WTC11 (cell line): ENCODE measurements around the gene ZNF280D. TPM values are rescaled to one million over a fixed set of nuclear protein-coding genes. Genes with fewer than 3 reads are reported as not detected.

Source experiments
- ATAC-seq: fragments of 200-7000 bp; cut with Tn5 transposase; 2 replicates; pipeline ENCODE4 v1.10.0; 2021; ENCODE audit warnings: mild to moderate bottlenecking, moderate library complexity
- CTCF ChIA-PET: fragments of 300-600 bp; sonication (Branson Sonifier 250); formaldehyde crosslinking; loops from one replicate; lab custom pipeline; 2021; ENCODE audit warnings: antibody characterized with exemption; lab: Charles Lee
- POLR2A ChIA-PET: fragments of 350-600 bp; sonication (Branson Sonifier 250); formaldehyde crosslinking; loops from one replicate; lab custom pipeline; 2021; ENCODE audit warnings: antibody characterized with exemption; lab: Charles Lee
- DNase-seq: peaks from one replicate; pipeline ENCODE4 v3.0.0; 2021; ENCODE audit warnings: low spot score
- H3K27ac Mint-ChIP-seq: 2 replicates; pipeline ENCODE4 v1.8.0; 2021; ENCODE audit warnings: mixed read lengths
- H3K27me3 Mint-ChIP-seq: 2 replicates; pipeline ENCODE4 v1.8.0; 2021; ENCODE audit warnings: low read depth, mild to moderate bottlenecking, moderate library complexity, mixed read lengths
- H3K36me3 Mint-ChIP-seq: 2 replicates; pipeline ENCODE4 v1.8.0; 2021; ENCODE audit warnings: mixed read lengths
- H3K4me1 Mint-ChIP-seq: 2 replicates; pipeline ENCODE4 v1.8.0; 2022; ENCODE audit warnings: mixed read lengths
- H3K4me3 Mint-ChIP-seq: 2 replicates; pipeline ENCODE4 v1.8.0; 2021; ENCODE audit warnings: mild to moderate bottlenecking, moderate library complexity, mixed read lengths
- H3K9me3 Mint-ChIP-seq: 2 replicates; pipeline ENCODE4 v1.8.0; 2021; ENCODE audit warnings: mixed read lengths
- CBFB ChIP-seq: sonication (generic); formaldehyde crosslinking; IDR thresholded peaks from 2 replicates; pipeline ENCODE4 v1.8.1; 2022; ENCODE audit warnings: mild to moderate bottlenecking, low read depth, missing genetic modification reagents
- CREB1 ChIP-seq: sonication (generic); formaldehyde crosslinking; IDR thresholded peaks from 2 replicates; pipeline ENCODE4 v1.8.0; 2023; ENCODE audit warnings: mild to moderate bottlenecking, missing genetic modification reagents
- CREM ChIP-seq: sonication (generic); formaldehyde crosslinking; IDR thresholded peaks from 2 replicates; pipeline ENCODE4 v1.8.1; 2022; ENCODE audit warnings: mild to moderate bottlenecking, missing genetic modification reagents, moderate library complexity
- ELF4 ChIP-seq: sonication (generic); formaldehyde crosslinking; IDR thresholded peaks from 2 replicates; pipeline ENCODE4 v1.8.1; 2022; ENCODE audit warnings: low read depth, mild to moderate bottlenecking, moderate library complexity, missing genetic modification reagents
- FOXJ3 ChIP-seq: sonication (generic); formaldehyde crosslinking; IDR thresholded peaks from 2 replicates; pipeline ENCODE4 v1.9.0; 2021; ENCODE audit warnings: missing genetic modification reagents, mild to moderate bottlenecking, borderline replicate concordance
- FOXK1 ChIP-seq: sonication (generic); formaldehyde crosslinking; IDR thresholded peaks from 2 replicates; pipeline ENCODE4 v1.8.0; 2022; ENCODE audit warnings: mild to moderate bottlenecking, moderate library complexity, missing genetic modification reagents
- FOXP1 ChIP-seq: sonication (generic); formaldehyde crosslinking; IDR thresholded peaks from 2 replicates; pipeline ENCODE4 v1.8.0; 2022; ENCODE audit warnings: missing genetic modification reagents, mild to moderate bottlenecking, moderate library complexity, borderline replicate concordance
- GRHL2 ChIP-seq: fragments of 250-450 bp; sonication (Bioruptor Pico); IDR thresholded peaks from 2 replicates; pipeline ENCODE4 v1.8.0; 2022; ENCODE audit warnings: mild to moderate bottlenecking, moderate library complexity; ENCODE audit not compliant: insufficient replicate concordance, severe bottlenecking
- JAZF1 ChIP-seq: fragments of 250-450 bp; sonication (Bioruptor Pico); IDR thresholded peaks from 2 replicates; pipeline ENCODE4 v1.9.0; 2021; ENCODE audit warnings: moderate library complexity, mild to moderate bottlenecking, inconsistent platforms
- JUN ChIP-seq: sonication (generic); formaldehyde crosslinking; IDR thresholded peaks from 2 replicates; pipeline ENCODE4 v1.8.0; 2023; ENCODE audit warnings: mild to moderate bottlenecking, missing genetic modification reagents
- MAX ChIP-seq: sonication (generic); formaldehyde crosslinking; IDR thresholded peaks from 2 replicates; pipeline ENCODE4 v1.8.0; 2022; ENCODE audit warnings: mild to moderate bottlenecking, missing genetic modification reagents
- MXD4 ChIP-seq: fragments of 250-450 bp; sonication (Bioruptor Pico); IDR thresholded peaks from 2 replicates; pipeline ENCODE4 v1.8.0; 2021; ENCODE audit warnings: mild to moderate bottlenecking, moderate library complexity, borderline replicate concordance
- NFATC4 ChIP-seq: fragments of 250-450 bp; sonication (Bioruptor Pico); IDR thresholded peaks from 2 replicates; pipeline ENCODE4 v1.9.0; 2021; ENCODE audit warnings: mild to moderate bottlenecking
- NFE2L1 ChIP-seq: sonication (generic); formaldehyde crosslinking; IDR thresholded peaks from 2 replicates; pipeline ENCODE4 v1.8.1; 2023; ENCODE audit warnings: missing genetic modification reagents
- TCF7 ChIP-seq: sonication (generic); formaldehyde crosslinking; IDR thresholded peaks from 2 replicates; pipeline ENCODE4 v1.8.0; 2022; ENCODE audit warnings: mild to moderate bottlenecking, low read depth, missing genetic modification reagents, moderate library complexity
- TEAD4 ChIP-seq: sonication (generic); formaldehyde crosslinking; IDR thresholded peaks from 2 replicates; pipeline ENCODE4 v1.8.0; 2022; ENCODE audit warnings: mild to moderate bottlenecking, missing genetic modification reagents
- TP53 ChIP-seq: sonication (generic); formaldehyde crosslinking; IDR thresholded peaks from 2 replicates; pipeline ENCODE4 v1.8.1; 2023; ENCODE audit warnings: mild to moderate bottlenecking, missing genetic modification reagents
- ZNF121 ChIP-seq: sonication (generic); formaldehyde crosslinking; IDR thresholded peaks from 2 replicates; pipeline ENCODE4 v1.8.0; 2023; ENCODE audit warnings: missing genetic modification reagents
- ZNF138 ChIP-seq: sonication (generic); formaldehyde crosslinking; conservative IDR thresholded peaks from 2 replicates; pipeline ENCODE4 v1.8.1; 2022; ENCODE audit warnings: mild to moderate bottlenecking, moderate library complexity, missing genetic modification reagents
- ZNF396 ChIP-seq: fragments of 250-450 bp; sonication (Bioruptor Pico); IDR thresholded peaks from 2 replicates; pipeline ENCODE4 v1.8.0; 2021; ENCODE audit warnings: mild to moderate bottlenecking, moderate library complexity, borderline replicate concordance
- ZNF532 ChIP-seq: fragments of 250-450 bp; sonication (Bioruptor Pico); IDR thresholded peaks from 2 replicates; pipeline ENCODE4 v1.9.0; 2021; ENCODE audit warnings: mild to moderate bottlenecking, borderline replicate concordance
- total RNA-seq: library from RNA; stranded (reverse); gene quantifications from 3 replicates; pipeline ENCODE4 v1.2.3, GENCODE V29; 2021
- TF ChIP-seq, protein P1 (sequence below): sonication (generic); formaldehyde crosslinking; IDR thresholded peaks from 2 replicates; pipeline ENCODE4 v1.8.1; 2022; ENCODE audit warnings: low read depth, mild to moderate bottlenecking, moderate library complexity, missing genetic modification reagents, borderline replicate concordance
- TF ChIP-seq, protein P2 (sequence below): sonication (generic); formaldehyde crosslinking; IDR thresholded peaks from 2 replicates; pipeline ENCODE4 v1.8.0; 2022; ENCODE audit warnings: mild to moderate bottlenecking, missing genetic modification reagents
- TF ChIP-seq, protein P3 (sequence below): sonication (generic); formaldehyde crosslinking; IDR thresholded peaks from 2 replicates; pipeline ENCODE4 v1.8.1; 2023; ENCODE audit warnings: mild to moderate bottlenecking, missing genetic modification reagents
- TF ChIP-seq, protein P4 (sequence below): fragments of 250-450 bp; sonication (Bioruptor Pico); IDR thresholded peaks from 2 replicates; pipeline ENCODE4 v2.1.2; 2022; ENCODE audit warnings: mild to moderate bottlenecking, moderate library complexity

Gene ZNF280D
- total RNA-seq, 1 experiment from 2014 or later: 25.7 TPM

DNA sequence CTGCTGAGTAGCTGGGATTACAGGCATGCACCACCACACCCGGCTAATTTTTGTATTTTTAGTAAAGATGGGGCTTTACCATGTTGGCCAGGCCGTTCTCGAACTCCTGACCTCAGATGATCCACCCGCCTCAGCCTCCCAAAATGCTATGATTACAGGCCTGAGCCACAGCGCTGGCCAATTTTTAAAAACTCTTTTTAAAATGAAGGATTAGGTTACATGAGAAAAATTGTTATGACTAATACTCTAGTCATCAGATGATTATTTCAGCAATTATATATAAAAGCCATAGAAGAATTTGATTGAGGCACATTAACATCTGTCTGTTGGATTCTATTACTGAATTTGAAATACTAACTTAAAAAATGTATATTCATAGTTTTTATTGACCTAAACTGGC, 134.3 kb downstream of the ZNF280D start:
- peaks cover 17% of the 10 kb centered on the region for H3K36me3 Mint-ChIP-seq
- ChIA-PET POLR2A (no interaction called here), CTCF (no interaction called here)
- no peak overlapping the region for H3K27ac Mint-ChIP-seq
- H3K27me3 Mint-ChIP-seq: no peaks in the 10 kb centered on the region; the same call in 1 of the 2 replicates
- no peak overlapping the region for H3K4me3 Mint-ChIP-seq
- H3K9me3 Mint-ChIP-seq: peaks cover 28% of the 10 kb centered on the region
- DNase-seq: no peak
- H3K4me1 Mint-ChIP-seq: no peaks in the 10 kb centered on the region
- ATAC-seq: no peak
- TF ChIP-seq JUN (CRISPR knock-in tag): no peak
- TF ChIP-seq ELF4 (CRISPR knock-in tag): no peak
- no peak for TF ChIP-seq ZNF121 (CRISPR knock-in tag)
- no peak for TF ChIP-seq NFE2L1 (CRISPR knock-in tag)
- TF ChIP-seq, protein P1, sequence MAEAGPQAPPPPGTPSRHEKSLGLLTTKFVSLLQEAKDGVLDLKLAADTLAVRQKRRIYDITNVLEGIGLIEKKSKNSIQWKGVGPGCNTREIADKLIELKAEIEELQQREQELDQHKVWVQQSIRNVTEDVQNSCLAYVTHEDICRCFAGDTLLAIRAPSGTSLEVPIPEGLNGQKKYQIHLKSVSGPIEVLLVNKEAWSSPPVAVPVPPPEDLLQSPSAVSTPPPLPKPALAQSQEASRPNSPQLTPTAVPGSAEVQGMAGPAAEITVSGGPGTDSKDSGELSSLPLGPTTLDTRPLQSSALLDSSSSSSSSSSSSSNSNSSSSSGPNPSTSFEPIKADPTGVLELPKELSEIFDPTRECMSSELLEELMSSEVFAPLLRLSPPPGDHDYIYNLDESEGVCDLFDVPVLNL (CRISPR knock-in tag): no peak
- no peak for TF ChIP-seq MXD4 (CRISPR knock-in tag)
- TF ChIP-seq, protein P2, sequence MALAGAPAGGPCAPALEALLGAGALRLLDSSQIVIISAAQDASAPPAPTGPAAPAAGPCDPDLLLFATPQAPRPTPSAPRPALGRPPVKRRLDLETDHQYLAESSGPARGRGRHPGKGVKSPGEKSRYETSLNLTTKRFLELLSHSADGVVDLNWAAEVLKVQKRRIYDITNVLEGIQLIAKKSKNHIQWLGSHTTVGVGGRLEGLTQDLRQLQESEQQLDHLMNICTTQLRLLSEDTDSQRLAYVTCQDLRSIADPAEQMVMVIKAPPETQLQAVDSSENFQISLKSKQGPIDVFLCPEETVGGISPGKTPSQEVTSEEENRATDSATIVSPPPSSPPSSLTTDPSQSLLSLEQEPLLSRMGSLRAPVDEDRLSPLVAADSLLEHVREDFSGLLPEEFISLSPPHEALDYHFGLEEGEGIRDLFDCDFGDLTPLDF (CRISPR knock-in tag): no peak
- no peak for TF ChIP-seq JAZF1 (CRISPR knock-in tag)
- TF ChIP-seq TEAD4 (CRISPR knock-in tag): no peak
- no peak for TF ChIP-seq MAX (CRISPR knock-in tag)
- TF ChIP-seq ZNF396 (CRISPR knock-in tag): no peak
- no peak for TF ChIP-seq FOXJ3 (CRISPR knock-in tag)
- no peak for TF ChIP-seq TP53 (CRISPR knock-in tag)
- TF ChIP-seq, protein P3, sequence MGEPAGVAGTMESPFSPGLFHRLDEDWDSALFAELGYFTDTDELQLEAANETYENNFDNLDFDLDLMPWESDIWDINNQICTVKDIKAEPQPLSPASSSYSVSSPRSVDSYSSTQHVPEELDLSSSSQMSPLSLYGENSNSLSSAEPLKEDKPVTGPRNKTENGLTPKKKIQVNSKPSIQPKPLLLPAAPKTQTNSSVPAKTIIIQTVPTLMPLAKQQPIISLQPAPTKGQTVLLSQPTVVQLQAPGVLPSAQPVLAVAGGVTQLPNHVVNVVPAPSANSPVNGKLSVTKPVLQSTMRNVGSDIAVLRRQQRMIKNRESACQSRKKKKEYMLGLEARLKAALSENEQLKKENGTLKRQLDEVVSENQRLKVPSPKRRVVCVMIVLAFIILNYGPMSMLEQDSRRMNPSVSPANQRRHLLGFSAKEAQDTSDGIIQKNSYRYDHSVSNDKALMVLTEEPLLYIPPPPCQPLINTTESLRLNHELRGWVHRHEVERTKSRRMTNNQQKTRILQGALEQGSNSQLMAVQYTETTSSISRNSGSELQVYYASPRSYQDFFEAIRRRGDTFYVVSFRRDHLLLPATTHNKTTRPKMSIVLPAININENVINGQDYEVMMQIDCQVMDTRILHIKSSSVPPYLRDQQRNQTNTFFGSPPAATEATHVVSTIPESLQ: no peak
- no peak for TF ChIP-seq ZNF138 (CRISPR knock-in tag)
- no peak for TF ChIP-seq ZNF532
- TF ChIP-seq, all 79 proteins: peak for 0

- H3K27me3 Mint-ChIP-seq: no peaks in the 10 kb centered on the region; the same call in 1 of the 2 replicates
- H3K4me1 Mint-ChIP-seq: no peaks in the 10 kb centered on the region
- H3K27ac Mint-ChIP-seq: no peak overlapping the region
- peaks cover 10% of the 10 kb centered on the region for H3K36me3 Mint-ChIP-seq
- peaks cover 39% of the 10 kb centered on the region for H3K9me3 Mint-ChIP-seq
- ChIA-PET CTCF (no interaction called here), POLR2A (no interaction called here)
- DNase-seq: no peak
- ATAC-seq: no peak
- H3K4me3 Mint-ChIP-seq: no peak overlapping the region
- TF ChIP-seq CREM (no peak), FOXP1 (CRISPR knock-in tag) (no peak), FOXK1 (CRISPR knock-in tag) (no peak), GRHL2 (CRISPR knock-in tag) (no peak), CBFB (CRISPR knock-in tag) (no peak), NFE2L1 (CRISPR knock-in tag) (no peak), TCF7 (CRISPR knock-in tag) (no peak), NFATC4 (CRISPR knock-in tag) (no peak), CREB1 (CRISPR knock-in tag) (no peak)
- TF ChIP-seq, protein P4, sequence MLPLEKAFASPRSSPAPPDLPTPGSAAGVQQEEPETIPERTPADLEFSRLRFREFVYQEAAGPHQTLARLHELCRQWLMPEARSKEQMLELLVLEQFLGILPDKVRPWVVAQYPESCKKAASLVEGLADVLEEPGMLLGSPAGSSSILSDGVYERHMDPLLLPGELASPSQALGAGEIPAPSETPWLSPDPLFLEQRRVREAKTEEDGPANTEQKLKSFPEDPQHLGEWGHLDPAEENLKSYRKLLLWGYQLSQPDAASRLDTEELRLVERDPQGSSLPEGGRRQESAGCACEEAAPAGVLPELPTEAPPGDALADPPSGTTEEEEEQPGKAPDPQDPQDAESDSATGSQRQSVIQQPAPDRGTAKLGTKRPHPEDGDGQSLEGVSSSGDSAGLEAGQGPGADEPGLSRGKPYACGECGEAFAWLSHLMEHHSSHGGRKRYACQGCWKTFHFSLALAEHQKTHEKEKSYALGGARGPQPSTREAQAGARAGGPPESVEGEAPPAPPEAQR (CRISPR knock-in tag): no peak
These were observed 145.6 kb downstream of the ZNF280D start for GRCh38 chr15:56587686-56588085.
